GM19372 (cell line): Measurements from ENCODE around the gene LBH.

Experiments used
- ATAC-seq: cut with Tn5 transposase; IDR thresholded peaks from one replicate; pipeline ENCODE4 v1.9.1; 2021; ENCODE audit warnings: mild to moderate bottlenecking, low read depth, moderate library complexity; ENCODE audit not compliant: unreplicated experiment

The LBH gene

DNA sequence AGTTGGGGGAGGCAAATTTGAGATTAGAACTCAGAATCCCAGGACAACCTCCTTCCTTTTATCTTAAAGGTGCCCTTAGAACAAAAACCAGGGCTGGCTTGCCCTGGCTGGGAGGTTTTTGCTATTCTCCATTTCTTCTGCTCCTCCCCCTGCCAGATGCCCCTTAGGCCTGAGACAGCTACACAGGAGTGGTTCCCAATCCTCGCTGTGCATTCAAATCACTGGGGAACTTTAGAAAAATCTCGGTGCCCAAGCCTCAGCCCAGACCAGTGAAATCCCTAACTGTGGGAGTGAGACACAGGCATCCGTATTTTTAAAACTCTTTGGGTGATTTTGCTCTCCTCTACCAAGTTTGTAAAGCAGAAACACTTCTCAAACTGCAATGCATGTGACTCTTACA lies 38.8 kb downstream of the LBH start:
- no peak for ATAC-seq

DNA sequence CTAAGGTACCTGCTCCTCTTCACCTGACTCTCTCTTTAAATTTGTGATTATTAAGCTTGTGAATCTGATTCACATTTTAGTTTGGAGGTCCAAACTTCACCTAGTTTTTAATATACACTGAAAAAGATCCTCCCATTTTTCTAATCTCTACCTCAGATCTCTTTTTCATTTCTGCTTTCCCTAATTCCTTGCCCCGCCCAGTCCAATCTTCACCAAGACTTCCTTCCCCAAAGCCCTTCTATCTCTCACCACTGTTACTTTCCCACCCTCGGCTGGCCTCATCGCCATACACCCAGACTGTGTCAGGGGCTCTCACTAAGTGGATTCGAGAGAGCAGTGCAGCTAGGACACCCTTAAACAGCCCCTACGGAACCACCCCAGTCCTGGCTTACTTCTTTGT lies 40.0 kb downstream of the LBH start:
- no peak for ATAC-seq

DNA sequence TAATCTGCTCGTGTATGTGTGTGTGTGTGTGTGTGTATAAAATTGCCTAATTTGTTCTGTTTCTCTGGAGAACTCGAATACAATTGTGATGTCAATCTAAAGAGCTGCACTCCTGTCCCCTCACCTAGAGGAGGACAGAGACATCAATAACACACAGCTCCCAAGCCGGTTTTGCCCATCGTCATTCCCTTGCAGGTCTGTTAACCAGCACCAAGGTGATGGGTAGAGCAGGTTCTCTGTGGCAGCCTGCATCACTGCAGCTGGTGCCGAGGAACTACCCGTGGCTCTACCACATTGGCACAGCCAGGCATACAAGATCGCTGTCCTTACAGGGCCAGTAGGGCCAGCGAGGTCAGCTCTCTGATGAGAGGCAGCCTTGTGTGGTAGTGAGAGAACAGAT lies 41.0 kb downstream of the LBH start:
- ATAC-seq: no peak

DNA sequence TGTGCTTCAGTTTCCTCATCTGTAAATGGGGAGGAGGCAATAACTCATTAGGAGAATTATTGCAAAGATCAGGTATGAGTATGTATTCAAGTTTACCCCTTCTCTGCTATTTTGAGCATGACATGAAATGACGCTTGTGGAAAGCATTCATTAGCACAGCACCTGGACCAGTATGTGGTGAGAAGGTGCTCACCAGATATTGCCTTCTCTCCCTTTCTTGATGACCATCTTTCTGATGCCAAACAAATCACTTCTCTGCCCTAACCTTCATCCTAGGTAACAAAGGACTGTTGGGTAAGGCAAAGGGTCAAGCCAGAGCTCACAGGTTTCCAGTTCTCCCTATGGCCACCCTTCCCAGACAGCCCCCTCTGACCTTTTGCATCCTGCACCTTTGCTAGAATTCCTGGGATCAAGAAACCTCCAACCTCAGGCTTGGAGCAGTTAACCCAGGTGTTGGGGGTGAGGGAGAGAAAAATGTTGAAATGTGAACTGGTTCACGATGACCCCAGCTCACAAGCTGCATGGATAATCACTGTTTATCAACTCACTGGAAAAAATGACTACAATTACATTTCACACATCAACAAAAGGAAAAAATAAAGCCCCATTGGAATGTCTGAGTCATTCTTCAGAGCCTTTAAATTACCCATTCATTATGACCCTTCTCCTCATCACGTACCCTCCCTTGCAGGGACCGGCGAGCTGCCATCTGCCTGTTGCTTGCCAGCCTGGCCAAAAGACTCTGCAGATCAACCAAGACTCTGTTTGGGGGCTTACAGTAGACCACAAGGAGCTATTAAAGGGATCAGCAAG lies 41.6 kb downstream of the LBH start:
- no peak for ATAC-seq

DNA sequence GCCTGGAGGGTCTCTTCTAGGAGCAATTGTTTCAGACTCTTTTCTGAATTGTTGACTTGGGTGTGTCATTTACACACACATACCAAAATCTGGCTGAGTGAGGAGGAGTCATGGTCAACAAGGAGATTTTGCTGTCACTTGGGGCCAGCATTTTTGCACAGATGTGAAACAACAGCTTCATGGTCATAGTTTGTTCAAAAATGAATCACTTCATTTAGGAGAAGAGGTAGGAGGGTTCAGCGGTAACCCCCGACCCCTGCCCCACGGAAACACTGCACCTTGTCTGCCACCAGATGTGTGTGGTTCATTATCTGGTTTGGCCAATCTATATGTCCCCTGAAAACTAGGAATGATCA lies 42.2 kb downstream of the LBH start:
- no peak for ATAC-seq

DNA sequence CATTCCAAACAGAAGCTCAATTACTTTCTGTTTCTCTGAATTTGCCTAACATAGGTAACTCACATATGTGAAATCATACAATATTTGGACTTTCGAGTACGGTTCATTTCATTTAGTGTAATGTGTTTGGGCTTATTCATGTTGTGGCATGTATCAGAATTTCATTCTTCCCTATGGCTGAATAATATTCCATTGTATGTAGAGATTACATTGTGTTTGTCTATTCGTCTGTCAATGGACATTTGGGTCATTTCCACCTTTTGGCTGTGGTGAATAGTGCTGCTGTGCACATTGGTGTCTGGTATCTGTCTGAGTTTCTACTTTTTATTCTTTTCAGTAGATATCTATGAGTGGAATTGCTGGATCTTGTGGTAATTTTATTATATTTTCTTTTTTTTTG lies 43.9 kb downstream of the LBH start:
- ATAC-seq: no peak

DNA sequence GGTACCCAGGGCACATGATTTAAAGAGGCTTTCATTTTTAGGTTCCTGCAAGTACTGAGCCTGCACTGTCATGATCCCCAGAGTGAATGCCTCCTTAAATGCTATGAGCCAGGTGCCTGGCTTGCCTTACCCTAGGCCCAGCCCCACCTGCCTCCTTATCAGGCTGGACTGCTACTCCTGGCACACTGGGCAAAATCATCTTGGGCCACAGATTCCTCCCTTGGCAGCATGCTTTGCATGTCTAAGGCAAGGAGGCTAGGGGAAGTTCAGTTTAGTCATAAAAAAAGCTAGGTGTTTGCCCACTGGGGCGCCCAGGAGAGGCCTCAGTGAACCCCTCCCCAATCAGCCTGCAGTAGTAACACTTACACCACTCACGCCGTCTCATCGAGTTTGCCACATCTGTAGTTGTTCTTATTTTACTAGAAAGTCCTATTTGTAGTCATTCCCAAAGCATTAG lies 45.1 kb downstream of the LBH start:
- ATAC-seq: no peak

DNA sequence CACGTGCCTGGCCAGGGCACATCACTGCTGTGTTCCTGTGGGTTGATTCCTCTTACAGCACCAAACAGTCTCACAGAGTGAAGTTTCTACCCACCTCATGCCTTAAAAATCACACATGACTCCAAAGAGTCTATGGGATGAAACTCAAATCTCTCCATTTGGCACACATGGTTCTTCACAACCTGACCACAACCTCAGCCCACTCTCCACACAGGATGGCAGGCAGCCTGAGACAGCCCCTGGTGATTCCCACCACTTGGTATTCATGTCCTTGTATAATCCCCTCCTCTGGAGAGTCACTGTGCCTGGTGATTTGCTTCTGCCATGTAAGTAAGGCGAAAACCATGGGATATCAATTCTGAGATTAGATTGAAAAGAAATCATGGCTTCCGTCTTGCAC lies 46.2 kb downstream of the LBH start:
- ATAC-seq: no peak

DNA sequence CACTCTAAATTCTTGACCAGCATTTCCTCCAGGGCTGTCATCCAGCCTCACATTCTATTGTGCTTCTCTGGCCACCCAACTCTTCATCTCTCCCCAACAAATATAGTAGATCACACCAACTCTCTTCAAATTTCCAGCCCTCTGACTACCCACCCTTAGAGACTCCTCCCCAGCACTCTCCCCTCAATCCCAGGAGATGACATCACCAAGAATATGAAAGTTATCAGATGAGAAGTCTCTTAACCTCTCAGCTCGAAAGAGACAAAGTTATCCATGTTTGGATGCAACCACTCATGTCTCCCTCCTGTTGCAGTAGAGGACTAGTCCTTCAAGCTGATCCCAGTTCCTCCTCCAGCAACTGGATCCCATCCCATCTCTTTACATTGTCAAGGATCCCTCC lies 47.1 kb downstream of the LBH start:
- no peak for ATAC-seq

DNA sequence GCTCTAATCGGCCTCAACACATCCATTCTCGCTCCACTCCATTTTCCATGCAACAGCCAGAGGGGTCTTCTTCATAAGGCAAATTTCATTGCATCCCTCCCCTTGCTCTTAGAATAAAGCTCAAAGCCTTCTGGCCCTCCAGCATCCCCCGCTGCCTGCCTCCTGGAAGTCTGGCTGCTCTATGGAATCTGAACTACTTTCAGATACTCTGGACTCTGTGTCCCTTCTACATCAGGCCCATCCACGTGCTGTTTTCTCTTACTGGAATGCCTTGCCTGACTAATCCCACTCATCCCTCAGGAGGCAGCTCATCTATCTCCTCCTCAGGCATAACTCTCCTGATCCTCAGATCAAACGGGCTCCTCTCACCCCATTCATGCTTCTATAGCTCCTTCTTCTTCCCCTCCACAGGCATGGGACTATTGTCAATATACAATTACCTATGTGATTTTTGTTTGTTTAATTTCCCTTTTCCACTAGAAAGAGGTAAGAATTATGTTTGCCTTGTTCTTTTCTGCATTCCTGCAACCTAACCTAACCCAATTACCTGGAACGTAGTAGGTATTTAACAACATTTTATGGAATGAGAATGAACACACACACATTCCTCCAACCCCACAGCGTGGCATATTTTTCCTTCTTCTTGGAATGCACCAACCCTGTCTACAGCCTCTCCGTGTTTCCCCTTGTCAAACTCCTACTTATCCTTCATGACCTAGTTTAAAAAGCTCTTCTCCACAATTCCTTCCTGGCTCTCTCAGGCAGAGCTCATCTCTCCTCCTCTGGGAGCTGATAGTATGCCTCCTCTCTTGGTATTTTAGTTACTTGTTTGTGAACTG lies 49.5 kb downstream of the LBH start:
- ATAC-seq: no peak

DNA sequence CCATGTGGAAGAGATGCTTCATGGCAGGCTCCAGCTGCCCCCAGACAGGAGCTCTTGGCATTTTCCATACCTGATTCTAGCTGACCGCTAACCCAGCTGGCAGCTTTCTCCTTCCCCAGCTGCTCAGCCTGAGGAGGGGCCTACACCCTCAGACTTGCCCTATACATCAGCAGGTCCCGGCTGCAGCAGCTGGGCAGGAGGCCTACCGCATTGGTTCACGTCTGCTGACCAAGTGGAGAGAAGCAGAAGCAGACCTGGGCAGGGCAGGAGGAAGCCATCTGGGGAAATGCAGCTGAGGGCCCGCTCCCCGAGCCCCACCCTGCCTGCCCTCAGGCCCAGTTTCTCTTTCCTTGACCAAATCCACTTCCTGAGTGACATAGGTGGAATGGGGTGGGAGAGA lies 50.7 kb downstream of the LBH start:
- ATAC-seq: no peak

DNA sequence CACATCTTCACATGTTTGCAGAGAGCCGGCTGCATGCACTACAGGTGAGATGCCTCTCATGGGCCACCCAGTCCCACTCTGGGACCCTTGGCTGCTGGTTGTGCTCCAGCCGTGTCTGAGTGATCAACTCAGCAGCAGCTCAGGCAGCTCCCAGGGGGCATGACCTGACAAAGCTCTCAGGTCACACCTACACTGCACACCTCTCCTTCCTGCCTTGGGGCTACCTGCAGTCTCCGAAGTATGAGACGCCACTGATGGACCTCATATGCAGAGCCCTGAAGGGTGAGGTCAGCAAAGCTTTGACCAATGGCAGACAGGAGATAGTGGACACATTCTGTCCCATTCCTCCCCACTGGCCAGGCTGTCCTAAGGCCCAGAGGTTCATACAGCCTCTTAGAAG lies 51.4 kb downstream of the LBH start:
- ATAC-seq: no peak

DNA sequence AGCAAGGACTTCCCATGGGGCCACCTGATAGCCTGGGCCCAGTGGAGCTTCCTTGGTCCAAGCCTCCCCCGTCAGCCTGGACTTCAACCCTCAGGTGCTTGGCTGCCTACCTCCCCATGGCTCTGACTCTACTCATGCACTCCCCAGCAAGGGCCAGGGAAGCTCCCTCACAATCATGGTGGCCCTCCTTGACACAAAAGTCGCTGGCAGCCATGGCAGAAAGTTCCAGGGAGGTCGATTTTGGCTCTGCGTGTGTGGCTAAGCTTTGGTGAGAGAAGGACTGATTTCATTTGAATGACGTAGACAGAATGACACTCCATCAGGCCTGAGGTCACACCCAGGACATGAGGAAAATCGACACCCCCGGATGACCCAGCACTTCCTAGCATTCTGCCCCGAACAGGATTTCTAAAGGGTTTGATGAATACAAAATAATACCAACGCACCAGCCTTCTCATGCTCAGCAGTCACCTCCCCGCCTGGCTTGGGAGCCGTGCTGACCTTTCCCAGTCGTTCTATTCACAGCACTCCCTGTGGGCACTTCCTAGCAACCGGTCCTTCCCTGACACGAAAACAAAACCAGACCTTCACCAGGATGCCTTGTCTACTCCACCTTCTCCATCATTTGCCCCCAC lies 52.7 kb downstream of the LBH start:
- ATAC-seq: no peak

DNA sequence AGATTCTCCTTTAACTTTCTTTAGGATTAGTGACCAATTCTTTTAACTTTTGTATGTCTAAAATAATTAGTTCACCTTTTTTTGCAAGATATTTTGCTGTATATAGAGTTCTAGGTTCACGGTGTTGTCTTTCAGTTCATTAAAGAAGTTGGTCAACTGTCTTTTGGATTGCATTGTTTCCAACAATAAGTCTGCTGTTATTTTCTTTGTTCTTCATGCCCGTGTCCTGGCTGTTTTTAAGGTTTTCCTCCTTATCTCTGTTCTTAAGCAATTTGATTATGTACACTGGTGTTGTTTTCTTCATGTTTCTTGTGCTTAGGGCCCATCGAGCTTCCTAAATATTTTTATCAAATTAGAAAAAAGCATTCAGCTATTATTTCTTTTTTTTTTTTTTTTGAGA lies 54.4 kb downstream of the LBH start:
- no peak for ATAC-seq

DNA sequence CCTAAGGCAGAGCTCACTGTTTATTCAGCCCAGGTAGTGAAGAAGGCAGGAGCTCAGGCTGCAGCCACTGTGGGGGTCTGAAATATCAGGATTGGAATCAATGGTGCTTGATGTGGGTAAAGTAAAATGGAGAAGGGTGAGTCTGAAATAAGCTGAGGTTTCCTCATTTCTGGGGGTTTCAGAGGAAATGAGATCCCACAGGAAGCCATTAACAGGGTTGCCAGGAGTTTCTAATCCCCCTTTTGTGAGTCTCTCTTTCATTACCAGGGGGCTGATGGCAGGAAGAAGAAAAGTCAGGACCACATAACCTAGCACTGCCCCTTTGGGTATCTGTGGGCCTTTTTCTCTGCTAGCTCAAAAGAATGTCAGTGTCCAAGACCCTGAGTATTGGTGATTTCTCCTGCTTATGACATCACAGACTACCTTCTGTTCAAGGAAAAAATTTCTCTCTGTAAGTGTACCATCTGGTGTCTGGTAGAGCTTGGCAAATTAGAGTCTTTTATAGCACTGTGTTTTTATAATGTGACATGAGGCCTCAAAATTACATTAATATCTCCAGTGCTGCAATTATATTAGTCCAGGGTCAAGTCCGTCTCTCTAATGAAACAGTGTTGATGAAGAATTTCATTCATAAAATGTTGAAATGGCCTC lies 56.0 kb downstream of the LBH start:
- no peak for ATAC-seq

DNA sequence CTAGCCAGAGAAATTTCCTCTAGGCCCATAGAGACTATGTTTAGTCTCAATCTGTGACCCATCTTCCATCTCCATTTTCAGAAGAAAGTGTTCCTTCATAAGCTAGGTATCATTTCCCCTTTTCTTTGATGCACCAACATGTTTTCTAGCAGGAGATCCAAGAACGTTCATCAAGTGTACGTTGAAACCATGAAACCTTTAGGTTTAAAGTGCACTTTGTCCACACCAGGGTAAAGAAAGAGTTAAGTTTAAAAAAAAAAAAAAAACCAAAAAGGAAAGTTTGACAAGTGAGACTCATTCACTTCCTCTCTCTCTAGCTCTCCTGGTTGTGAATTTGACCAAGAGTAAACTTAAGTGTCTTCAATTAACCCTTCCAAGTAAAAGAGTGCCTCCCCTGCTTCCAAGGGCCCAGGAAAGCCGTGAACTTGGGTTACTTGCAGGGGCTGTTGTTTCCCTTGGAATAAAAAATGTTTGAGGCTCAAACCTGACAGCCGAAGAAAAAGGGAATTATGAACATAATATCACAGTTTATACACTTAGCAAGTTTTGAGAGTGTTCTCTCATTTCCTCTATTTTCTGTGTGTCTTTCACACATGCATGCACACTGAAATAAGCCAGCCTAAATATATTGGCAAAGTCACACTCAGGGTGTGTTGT lies 56.7 kb downstream of the LBH start:
- no peak for ATAC-seq

DNA sequence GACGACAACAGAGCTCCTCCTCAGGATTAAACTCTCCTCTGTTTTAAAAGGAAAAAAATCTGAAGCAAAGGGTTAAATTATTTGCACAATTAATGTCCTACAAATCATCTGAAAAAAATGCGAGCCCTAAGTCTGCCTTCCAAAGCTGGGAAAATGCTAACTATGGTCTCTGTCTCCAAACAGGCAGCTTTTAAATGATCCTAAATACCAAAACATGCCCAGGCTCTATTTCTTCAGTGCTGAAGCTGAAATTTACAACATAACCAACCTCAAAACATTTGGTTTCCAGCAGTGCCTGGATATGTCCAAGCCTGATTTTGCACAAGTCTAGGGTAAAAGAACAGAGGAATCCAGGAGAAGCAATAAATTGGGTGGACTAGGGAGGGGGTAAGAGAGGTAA lies 57.2 kb downstream of the LBH start:
- ATAC-seq: no peak

DNA sequence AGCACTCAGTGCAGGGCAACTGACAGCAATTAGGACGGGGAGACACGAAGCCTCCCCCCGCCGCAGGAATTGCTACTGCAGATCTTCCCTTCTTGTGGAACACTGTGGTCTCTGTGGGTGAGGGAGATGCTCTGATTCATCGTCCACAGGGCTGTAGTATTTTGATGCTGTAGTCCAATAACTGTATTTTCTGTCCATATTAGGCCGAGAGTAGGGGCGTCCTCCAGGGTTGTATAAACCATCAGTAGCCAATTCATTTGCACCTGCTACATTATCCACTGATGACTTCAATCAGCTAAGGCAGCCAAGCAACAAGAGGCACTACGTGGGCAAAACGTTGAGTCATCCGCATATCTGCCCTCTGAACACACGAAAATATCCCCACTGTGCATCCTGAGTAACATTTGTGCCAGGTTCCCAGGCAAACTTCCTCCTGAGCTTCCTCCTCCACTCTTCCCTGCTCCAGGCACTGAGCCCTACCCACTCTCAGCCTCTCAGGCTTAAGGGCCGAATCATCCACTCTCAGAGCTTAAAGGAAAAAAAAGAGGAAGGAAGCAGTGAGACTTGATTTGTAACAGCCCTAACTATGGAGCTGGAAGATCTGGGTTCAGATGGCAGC lies 62.1 kb downstream of the LBH start:
- no peak for ATAC-seq

DNA sequence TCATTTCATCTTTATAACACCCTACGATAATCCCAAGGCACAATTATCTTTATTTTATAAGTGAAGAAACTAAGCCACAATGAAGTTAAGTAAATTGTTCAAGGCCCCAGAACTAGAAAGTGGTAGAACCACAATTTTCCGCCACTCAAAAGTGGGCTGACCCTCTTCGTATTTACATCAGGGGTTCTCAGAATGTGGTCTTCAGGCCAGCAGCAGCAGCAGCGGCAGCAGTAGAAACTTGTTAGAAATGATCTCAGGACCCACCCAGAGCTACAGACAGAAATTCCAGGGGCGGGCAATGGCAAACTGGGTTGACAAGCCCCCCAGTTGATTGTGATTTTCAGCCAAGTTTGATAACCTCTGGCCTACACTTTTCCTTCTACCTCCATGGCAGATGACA lies 62.8 kb downstream of the LBH start:
- no peak for ATAC-seq

DNA sequence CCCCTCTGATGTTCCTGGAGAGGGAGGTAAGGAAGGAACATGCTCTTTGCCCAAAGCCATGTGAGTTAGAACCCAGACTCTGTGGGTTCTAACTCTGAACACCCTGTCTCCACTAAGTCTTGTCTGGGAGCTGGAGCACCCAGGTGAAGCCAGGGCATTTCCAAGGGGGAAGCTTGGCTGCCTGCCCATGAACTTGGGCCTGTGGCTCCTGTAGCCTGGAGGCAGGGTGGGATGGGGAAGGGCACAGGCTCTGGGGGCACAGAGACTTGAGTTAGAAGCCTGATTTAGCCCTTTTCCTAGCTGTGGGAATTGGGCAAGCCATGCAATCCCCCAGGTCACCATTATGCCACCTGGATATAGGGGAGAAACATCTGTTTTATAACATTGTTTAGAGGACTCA lies 65.2 kb downstream of the LBH start:
- ATAC-seq: no peak
